Measurements from ENCODE around the gene FNIP1.
A peak's percentile ranks its signal among the peaks of the same experiment; 100 is the strongest.
"Not testable (repeated sequence)": the region's sequence is repeated elsewhere in the genome, so short reads cannot be mapped to it uniquely, and the experiment has no call there.

The FNIP1 gene

GRCh38 chr5:131796793-131797693, at the start of gene FNIP1:
Gene FNIP1 (minus strand): TSS chr5:131797017. CDS start chr5:131796921, 96 bp downstream.
- peak; percentile 97 to 99 for DNase-seq (ENCODE audit: low read depth in 2 of 2)

GRCh38 chr5:131846536-131846935, 49.7 kb upstream of the FNIP1 start:
- DNase-seq (ENCODE audit: low read depth in 2 of 2): no peak

DNA sequence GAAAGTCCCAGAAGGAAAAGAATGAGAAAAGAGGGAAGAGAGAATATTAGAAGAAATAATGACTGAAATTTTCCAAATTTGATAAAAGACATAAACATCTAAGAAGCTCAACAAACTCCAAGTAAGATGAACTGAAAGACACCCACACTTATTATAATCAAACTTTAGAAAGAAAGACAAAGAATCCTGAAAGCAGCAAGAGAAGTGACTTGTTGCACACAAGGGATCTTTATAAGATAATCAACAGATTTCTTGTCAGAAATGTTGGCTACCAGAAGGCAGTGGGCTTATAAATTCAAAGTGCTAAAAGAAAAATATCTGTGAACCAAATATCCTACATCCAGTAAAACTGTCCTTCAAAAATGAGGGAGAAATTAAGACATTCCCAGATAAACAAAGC, 49.0 kb upstream of the FNIP1 start:
- DNase-seq (ENCODE audit: low read depth in 2 of 2): no peak

DNA sequence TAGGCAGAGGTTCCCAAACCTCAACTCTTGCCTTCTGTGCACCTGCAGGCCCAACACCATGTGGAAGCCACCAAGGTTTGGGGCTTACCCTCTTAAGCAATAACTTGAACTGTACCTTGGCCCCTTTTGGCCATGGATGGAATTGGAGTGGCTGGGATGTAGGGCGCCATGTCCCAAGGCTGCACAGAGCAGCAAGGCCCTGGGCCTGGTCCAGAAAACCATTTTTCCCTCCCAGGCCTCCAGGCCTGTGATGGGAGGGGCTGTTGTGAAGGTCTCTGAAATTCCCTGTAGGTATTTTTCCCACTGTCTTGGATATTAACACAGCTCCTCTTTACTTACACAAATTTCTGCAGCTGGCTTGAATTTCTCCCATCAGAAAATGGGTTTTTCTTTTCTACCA, 46.2 kb upstream of the FNIP1 start:
- DNase-seq (ENCODE audit: low read depth in 2 of 2): not testable (repeated sequence)

DNA sequence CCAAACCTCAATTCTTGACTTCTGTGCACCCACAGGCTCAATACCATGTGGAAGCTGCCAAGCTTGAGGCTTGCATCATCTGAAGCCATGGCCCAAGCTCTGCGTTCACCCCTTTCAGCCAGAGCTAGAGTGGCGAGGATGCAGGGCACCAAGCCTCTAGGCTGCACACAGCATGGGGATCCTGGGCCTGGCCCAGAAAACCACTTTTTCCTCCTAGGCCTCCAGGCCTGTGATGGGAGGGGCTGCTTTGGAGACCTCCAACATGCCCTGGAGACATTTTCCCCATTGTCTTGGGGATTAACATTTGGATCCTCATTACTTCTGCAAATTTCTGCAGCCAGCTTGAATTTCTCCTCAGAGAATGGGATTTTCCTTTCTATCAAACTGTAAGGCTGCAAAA, 35.9 kb upstream of the FNIP1 start:
- DNase-seq (ENCODE audit: low read depth in 2 of 2): not testable (repeated sequence)

- DNase-seq (ENCODE audit: low read depth in 2 of 2): no peak
Observed at GRCh38 chr5:131825404-131826013, 28.7 kb upstream of the FNIP1 start.

DNA sequence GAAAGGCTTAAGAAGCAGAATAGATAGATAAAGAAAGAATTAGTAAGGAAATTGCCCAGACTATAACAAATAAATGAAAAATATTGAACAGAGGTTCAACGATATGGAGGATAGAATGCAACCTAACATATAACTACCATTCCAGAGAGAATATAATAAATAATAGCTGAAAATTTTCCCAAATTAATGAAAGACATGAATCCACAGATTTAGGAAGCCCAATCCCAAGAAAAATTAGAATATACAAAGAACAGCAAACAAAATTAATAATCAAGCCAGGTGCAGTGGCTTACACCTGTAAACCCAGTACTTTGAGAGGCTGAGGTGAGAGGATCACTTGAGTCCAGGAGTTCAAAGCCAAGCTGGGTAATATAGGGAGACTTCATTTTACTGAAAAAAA, 27.8 kb upstream of the FNIP1 start:
- DNase-seq (ENCODE audit: low read depth in 2 of 2): no peak

- DNase-seq (ENCODE audit: low read depth in 2 of 2): no peak
Observed at GRCh38 chr5:131821221-131821620, 24.4 kb upstream of the FNIP1 start.

DNA sequence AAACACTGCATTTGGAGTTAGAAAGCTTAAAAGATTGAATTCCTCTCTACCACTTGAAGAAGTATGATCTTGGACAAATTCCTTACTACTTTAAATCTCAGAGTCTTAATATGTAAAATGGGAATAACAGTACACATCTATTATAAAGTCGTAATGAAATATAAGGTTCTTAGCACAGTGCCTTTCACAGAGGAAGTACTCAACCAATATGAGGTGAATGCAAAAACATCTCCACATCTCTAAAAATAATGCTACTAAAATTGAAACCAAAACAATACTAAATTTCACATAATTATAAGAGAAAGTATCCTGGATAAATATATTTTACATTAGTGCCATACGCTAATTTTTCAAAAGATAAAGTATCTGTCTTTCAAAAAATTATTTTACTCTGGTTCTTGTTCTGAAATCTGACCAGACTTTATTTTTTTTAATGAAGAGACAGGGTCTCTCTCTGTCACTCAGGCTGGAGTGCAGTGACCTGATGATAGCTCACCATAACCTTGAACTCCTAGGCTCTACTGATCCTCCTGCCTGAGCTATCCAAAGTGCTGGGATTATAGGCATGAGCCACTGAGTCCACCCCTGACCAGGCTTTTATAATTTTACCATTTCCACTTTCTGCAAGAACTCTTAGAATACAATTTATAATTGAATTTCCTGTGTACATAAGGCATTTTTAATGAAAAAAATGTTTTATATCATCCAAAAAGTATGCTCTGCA, 21.3 kb upstream of the FNIP1 start:
- DNase-seq (ENCODE audit: low read depth in 2 of 2): no peak

DNA sequence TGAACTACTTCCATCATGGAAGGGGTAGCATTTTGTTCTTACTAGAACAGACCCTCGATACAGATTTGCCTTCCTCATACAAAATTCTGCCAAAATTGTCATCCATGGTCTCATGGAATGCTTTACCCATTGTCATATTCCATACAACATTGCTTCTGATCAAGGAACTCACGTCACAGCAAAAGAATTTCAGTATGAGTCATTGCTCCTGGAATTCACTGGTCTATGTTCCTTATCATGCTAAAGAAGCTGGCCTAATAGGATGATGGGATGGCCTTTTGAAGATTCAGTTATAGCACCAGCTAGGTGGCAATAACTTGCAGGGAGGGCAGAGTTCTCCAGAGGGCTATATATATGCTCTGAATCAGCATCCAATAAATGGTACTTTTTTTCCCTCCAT, 18.2 kb upstream of the FNIP1 start:
- DNase-seq (ENCODE audit: low read depth in 2 of 2): no peak

DNA sequence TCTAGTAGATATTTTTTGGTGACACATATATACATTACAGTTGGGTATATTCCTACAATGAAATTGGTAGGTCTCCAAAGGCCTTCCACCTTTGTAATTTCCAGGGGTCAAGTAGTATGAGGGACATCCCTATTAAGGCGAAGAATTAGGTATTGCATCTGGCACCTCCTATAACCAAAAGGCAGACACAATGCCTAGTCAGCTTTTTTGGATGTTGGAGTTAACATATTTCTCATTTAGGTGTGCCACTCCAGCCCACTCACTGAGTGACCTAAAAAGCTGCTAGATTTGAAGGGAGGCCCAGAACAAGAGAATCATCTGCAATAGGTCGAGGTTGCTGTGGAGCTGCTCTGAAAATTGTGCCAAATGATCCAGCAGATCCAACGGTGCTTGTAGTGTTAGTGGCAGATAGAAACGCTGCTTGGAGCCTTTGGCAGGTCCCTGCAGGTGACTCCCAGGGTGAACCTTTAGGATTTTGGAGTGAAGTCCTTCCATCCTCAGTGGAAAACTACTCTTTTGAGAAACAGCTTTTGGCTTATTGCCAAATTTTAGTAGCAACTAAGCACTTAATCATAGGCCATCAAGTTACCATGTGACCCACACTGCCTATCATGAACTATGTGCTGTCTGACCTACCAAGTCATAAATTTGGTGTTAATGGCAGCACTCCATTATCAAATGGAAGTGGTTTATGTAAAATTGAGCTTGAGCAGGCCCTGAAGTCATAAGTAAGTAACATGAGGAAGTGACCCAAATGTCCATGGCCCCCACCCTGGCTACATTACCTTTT, 15.7 kb upstream of the FNIP1 start:
- DNase-seq (ENCODE audit: low read depth in 2 of 2): no peak

DNA sequence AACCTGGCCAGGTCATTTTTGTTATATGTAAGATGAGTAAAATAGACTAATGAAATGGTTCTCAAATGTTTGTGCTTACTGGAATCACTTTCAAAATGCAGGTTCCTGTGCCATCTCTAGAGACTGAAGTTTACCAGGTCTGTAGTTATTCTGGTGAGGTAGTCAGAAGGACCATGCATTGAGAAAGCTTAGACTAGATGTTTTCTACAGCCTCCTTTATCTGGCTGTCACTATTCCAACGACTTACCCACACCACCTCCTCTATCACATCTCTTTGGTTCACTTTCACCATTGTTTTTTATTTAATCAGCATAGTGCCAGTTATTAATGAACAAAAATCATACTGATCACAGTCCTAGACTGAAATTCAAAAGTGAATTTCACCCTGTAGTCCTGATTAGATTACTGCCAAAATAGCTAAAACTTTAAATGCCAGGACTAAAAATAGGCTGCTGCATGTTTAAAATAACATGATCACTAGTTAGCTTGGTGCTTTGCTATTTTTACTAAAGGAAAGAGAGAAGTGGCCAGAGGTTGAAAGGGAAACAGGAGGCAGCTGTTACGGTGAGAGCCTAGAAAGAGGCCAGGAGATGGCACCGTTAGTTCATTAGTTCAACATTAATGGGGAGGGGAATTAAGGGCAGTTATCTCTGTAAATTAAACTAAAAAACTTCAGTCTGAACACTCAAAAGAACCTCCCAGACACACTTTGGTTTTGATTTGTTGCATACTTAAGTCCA, 13.9 kb upstream of the FNIP1 start:
- DNase-seq (ENCODE audit: low read depth in 2 of 2): no peak

DNA sequence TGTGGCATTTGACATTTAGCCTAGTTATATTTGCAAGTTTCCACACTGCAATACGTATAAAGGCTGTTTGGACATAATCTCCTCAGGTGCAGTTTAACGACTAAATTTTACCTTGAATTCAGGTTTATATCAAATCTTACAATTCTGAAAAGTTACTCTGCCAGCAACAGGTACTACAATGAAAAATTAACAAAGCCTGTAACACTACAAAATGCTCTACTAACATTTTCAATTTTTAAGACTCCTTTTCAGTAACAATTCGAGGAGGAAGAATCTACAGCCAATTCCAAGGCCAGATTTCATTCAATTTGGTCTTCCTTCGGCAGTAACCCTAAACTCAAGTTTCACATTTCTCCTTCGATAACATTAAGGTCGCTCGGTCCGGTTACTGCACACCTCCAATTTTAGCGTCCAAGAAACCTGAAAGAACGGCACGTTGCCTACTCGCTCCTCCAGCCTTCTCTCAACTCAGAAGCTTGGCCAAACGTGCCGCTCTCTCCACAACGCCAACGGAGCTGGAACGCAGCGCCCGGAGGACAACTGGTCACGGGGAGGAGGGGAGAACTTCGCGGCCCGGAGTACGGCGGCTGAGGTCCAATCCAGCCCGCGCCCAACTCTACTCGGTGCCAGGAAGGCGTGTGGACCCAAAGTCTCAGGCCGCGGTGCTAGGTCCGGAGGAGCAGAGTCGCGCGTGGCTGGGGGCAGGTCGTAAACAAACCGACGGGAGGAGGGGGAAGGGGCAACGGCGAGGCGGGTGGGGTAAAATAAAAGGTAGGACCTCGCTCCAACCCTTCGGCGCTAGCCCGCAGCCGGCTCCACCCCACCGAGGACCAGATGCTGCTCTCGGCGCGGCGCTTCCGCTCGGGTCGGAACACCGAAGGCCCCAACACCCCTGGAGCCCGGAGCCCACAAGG, 681 bp downstream of the FNIP1 start:
- DNase-seq (ENCODE audit: low read depth in 2 of 2): peak in 1 of 2 donors; percentile 20

- no peak for DNase-seq (ENCODE audit: low read depth in 2 of 2)
Observed at GRCh38 chr5:131795228-131795627, 1.6 kb downstream of the FNIP1 start.

GRCh38 chr5:131794586-131794985, 2.2 kb downstream of the FNIP1 start:
- no peak for DNase-seq (ENCODE audit: low read depth in 2 of 2)

DNA sequence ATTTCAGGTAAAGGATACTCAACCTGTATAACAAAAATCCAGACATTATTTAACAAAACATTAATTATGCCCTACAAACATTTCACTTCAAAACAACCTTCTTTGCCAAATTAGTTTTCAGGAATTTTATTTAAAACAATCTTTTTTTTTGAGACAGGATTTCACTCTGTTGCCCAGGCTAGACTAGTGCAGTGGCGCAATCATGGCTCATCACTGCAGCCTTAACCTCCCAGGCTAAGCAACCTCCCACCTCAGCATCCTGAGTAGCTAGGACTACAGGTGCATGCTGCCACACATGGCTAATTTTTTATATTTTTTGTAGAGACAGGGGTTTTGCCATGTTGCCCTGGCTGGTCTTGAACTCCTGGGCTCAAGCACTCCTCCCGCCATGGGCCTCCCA, 3.9 kb downstream of the FNIP1 start:
- no peak for DNase-seq (ENCODE audit: low read depth in 2 of 2)

GRCh38 chr5:131791866-131792265, 5.0 kb downstream of the FNIP1 start:
- no peak for DNase-seq (ENCODE audit: low read depth in 2 of 2)

DNA sequence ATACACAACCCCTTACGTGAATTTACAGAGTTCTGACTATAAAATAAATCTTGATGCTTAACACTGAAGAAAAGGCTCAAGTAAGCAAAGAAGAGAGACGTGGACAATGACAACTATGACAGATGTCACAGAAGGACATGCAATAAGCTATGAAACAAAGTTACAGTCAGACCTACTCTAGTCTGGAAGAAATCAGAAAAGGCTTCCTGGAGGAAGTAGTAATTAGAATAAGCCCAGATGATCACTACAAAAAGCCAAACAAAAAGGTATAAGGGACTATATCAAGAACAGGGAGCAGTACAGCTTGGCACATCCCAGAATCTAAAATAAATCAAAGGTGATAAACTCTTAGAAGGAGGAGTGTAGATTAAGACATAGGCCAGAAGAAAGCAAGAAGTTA, 6.3 kb downstream of the FNIP1 start:
- no peak for DNase-seq (ENCODE audit: low read depth in 2 of 2)

- no peak for DNase-seq (ENCODE audit: low read depth in 2 of 2)
Observed at GRCh38 chr5:131789765-131790164, 7.1 kb downstream of the FNIP1 start.

DNA sequence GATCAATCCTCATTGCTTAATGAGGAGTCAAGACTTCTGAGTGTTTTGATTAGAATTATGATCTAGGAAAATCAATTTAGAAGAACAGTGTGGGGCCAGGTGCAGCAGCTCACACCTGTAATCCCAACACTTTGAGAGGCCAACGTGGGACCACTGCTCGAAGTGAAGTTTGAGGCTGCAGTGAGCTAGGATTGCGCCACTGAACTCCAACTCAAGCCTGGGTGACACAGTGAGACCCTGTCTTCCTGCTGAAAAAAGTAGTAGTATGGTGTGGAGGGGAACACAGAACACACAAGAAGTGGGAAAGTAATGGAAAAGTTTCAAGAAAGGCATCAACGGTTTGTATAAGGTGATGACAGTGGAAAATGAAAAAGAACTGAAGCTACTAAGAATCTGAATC, 9.1 kb downstream of the FNIP1 start:
- DNase-seq (ENCODE audit: low read depth in 2 of 2): no peak

Data from stimulated activated CD8-positive, alpha-beta memory T cell treated with anti-CD3 and anti-CD28 coated beads, Interleukin-7, amount 100 ng/mL, for 4 hours (primary cell).